Stimulated activated CD4-positive, alpha-beta T cell treated with anti-CD3 and anti-CD28 coated beads, Interleukin-12 subunit alpha, Interleukin-12 subunit beta, amount 100 ng/mL, for 4 hours (primary cell): ENCODE data around the gene COL23A1.
A peak's percentile ranks its signal among the peaks of the same experiment; 100 is the strongest.

ENCODE experiments used
- DNase-seq: peaks from one replicate; pipeline ENCODE4 v3.0.0-alpha.2; 2020

The COL23A1 gene

DNA sequence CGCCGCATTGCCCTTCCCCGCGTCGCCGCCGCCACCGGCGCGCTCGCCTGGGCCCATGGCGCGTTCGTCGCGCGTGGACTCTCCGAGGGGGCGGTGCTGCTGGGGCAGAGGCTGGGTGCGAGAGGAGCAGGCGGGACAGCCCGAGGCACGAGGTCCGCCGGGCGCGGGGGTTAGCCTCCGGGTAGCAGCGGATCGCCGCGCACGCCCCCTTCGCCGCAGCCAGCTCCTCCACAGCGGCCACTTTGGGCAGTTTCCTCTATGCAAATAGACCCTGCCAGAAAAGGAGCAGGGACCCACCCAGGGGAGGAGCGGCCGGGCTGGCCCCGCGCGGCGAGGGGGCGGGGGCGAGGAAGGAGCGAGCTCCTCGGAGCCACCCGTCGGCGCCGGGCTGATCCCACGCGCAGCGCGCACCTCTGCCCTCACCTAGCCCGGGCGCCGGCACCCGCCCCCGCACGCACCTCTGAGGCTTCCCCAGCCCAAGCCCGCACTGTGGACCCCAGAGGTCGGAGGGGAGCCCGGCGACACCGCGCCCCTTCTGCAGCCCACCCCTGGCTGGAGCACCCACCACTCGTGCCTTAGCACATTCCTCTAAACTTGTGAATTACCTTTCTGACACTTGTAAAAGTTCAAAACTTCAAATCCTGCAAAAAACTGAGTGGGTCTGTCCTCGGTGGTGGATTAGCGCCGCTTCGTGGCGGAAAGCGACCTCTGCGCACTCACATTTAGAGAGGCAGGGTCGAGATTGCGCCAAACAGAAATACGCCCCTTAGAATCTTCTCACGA lies at the start of gene COL23A1:
TSS of gene COL23A1 (minus strand) at position 253 of the 783 bp plus-strand sequence.
- DNase-seq: peak; percentile 18

DNA sequence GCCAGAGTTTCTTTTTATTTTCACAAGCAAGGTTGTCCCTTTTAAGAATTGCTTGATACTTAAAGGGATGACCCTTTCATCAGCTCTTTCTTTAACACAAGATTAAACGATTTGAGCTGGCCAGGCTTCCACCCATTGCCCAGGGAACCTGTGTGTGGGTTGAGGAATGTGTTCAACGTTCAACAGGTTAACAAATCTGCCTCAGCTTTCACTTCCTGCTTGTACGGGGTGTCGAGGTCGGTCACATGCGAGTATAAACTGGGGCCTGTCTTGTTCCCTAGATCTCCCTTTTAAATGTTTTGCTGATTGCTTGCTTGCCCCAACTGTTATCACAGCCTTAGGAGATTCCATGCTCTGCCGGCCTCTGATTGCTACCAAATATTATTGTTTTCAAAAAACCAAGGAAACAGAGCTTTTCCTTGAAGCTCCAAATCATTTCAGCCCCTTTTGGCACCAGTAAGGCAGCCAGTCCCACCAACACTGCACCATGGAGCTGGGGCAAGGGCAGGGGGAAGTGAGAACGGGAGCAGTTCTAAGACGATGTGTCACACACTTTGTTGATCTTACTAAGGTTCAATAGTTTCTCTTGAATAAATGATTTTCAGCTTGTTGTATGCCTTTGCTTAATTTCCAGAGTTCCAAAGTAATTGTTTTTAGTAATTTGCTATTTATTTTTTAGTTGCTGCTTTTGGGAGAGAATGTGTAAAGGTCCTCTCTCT lies 47.3 kb upstream of the COL23A1 start:
- DNase-seq: no peak

DNA sequence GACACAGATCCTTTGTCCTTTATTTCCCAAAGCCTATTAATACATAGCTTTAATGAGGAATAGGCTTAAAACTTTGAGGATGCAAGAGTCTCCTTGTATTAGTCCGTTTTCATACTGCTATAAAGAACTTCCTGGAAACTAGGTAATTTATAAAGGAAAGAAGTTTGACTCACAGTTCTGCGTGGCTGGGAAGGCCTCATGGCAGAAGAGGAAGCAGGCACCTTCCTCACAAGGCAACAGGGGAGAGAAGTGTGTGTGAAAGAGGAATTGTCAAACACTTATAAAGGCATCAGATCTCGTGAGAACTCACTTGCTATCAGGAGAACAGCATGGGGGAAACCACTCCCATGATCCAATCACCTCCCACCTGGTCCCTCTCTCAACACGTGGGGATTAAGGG lies 42.1 kb upstream of the COL23A1 start:
- DNase-seq: no peak

DNA sequence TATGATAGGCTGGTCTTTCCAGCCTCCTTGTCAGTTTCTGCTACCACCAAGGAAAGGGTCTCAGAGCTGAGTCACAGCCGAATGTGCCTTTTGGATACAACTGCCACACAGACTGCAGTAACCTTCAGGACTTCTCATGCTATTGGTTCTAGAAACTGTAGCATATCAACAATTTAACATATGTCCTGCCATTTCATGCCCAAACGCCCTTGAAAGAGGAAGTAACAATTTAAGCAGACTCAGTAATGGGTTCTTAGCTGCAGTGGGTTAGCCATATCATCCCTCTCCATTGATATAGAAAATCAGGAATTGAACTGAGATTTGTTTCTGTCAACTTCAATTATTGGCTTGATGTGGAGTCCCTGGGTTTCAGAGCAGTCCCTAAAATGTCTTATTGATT lies 40.8 kb upstream of the COL23A1 start:
- DNase-seq: no peak

DNA sequence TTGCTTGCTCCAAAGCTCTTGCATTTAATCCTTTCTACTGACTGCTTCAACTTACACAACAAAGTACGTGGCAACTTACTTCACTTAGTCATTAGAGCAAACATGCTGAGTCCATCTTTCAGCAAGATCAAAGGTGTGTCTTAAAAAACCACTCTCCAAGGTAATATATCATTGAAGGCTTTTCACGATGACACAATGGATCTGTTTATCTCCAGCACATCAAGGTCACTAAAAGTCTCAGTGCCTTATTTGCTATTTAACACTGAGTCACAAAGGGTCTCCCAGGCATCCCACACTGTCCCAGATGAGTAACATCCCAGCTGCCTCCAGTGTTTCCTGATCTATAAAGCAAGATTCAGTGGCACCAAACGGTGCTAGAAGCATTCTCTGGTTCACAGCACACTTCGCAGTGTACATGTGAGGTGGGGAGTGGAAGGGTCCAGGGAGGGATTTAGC lies 40.3 kb upstream of the COL23A1 start:
- no peak for DNase-seq

DNA sequence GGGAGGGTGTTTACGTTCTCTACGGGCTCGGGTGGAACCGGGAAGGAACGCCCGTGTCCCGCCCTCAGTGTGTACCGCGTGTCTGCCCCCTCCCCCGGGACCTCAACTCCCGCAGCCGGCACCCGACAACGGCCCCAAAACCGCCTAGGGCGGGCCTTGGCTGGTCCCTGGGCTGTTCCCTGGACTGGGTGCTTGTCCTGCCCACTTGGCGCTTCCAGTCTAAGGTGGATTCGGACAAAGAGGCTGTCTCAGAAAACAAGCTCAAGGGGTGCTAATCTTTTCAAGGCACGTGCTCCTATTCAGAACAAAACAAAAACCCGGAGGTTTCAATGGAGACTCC lies 37.0 kb upstream of the COL23A1 start:
- no peak for DNase-seq

DNA sequence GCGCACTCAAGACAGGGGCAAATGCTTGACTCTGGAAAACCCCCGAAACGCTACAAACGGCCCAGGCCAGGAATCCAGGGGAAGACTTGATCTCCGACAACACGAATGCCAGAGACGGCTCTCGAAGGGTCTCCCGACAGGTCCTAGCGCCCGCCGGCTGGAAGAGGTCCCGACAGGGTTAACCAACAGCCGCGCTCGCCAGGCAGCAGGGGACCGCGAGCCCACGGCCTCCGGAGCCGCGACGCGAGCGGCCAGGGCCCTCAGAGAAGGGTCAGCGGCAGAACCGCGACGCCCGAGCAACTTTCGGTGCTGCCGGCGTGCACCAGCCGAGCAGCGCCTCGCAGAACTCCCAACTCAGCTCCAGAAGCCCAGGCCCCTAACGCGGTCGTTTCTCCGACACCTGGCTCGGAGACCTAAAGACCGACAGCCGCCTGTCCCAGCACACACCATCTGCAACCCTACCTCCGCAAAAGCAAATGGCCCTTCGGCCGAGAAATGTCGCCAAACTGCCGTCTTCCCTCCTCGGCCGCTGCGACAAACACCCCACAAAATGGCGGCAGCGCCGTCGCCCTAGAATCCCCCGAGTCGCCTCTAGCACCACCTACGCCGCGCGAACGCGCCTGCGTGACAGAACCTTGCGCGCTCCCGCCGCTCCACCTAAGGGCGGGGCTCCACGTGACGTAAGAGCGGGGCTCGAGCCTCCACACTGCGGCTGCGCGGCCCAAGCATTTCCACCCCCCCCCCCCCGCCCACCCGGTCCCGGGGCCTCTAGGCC lies 36.5 kb upstream of the COL23A1 start, which contains the start of gene CLK4:
TSS of gene CLK4 (minus strand) at position 567 of the 775 bp plus-strand sequence. CDS start 3,634 bp downstream, outside the sequence.
- peak; percentile 98 for DNase-seq

DNA sequence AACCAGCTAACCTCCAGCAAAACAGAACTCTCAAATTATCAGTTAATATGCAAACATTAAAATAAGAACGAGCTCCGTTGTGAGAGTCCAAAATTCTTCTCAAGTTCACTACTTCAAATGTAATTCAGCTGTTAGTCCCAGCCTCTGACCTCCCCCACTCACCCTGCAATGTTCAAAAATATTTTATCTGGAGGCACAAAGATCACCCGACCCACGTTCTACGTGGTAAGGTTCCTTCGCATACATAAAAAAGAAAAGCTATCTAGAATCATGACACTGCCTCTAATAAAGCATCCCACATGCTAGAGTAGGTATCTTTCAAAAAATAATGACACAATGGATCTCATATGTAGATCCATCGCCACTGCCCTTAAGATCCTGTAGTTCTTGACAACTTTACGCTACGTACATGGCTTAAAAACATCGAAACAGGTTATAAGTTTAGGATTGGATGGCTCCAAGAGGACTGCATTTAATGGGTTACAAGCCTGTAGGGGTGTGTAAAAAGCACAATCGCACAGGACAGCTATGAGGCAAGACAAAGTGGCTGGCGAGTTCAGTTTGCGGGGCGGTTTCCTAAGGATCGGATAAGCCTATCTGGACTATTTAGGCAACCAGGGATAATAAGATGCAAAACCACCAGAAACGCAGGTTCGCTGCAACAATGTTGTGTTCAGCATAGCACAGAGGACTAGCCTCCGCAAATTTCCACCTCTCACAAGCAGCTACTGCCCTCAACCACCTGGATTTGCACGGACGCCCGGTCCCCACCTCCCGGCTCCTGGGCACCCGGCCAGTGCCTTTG lies 35.7 kb upstream of the COL23A1 start:
- DNase-seq: no peak

DNA sequence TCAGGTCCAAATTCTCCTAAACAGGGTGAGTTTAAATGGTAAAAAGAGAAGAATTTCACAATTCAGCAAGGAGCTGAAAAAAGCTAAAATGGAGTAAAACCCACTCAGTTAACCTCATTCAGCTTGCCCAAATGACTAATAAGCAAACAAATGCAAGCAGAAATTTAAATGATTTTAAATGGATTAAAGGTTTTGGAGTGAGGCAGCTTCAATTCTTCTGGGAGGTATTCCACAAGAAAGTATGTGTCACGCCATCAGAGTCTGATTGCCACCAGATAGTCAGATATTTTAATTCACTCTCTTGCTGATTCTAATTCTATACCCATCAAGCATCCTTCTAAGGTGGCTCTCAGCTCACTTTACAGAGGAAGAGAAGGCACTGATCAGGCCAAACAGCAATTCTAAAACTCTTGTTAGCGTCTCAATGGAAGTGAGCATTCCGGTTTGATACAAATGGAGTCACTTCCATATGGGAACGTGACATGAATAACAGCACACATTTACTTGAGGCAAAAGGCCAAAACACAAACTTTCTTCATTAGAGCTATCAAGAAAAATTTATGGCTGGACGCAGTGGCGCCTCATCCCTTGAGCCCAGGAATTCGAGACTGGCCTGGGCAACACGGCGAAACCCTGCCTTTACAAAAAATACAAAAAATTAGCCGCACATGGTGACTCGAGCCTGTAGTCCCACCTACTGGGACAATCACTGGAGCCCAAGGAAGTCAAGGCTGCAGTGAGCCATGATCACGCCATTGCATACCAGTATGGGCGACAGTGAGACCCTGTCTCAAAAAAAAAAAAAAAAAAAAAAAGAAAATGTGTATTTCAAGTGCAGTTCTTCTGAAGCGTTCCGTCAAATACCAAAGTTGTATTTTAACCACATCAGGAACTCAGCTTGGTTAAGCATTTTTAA lies 34.7 kb upstream of the COL23A1 start:
- no peak for DNase-seq

DNA sequence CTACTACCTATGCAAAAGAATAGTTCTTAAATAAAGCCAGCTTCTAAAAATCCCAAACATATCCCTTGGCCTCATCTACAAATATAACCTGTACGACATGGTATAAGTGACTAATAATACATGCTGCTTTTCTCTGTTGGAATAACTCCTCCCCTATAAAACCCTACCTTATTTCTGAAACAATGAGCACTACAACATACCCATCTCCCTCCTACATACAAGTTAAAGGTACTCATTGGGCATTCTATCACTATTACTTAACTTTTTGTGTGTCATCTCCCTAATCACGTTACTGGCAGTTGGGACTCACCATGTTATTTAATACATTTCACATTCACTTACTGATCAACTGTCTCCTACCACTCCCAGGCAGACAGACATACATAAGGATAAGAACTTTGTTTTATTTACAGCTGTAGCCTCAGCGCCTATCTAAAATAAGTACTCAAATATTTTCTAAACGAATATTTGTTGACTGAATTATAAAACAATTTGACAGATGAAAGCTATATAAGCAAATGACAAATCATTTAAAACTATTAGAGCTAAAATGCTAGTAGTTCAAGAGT lies 32.6 kb upstream of the COL23A1 start:
- no peak for DNase-seq

DNA sequence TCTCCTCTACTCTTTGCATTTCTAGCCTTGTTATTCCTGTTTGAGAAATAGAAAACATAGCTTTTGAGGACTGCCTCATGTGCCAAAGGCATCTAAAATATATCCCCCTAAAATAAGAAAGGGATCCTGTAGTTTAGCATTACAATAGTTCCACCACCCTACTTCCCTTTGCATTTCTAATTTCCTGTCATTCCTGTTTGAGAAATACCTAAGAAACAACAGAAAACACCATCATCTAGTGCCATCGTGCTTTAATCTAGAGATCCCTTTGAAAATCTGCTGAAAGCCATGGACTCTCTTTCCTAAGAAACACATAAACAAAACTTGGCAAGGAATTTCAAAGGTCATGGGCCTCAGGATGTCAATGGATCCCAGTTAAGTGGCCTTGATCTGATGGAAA lies 29.2 kb upstream of the COL23A1 start:
- DNase-seq: no peak

DNA sequence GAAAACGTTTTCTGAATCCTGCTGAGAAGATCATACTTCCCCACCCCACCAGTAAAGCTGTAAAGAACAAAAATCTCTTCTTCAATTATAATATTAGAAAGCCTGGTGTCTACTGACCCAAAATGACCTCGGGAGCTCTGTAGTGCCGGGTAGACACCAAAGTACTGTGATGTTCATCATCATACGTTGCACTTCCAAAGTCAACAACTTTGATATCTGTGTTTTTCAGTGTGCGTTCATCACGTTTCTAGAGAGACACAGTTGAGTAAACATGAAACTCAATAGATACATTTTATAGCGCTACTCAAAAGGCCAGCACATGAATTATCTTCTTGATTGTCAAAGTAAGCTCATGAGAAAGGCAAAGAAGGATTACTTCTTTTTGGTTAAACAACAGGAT lies 22.1 kb upstream of the COL23A1 start:
- no peak for DNase-seq

DNA sequence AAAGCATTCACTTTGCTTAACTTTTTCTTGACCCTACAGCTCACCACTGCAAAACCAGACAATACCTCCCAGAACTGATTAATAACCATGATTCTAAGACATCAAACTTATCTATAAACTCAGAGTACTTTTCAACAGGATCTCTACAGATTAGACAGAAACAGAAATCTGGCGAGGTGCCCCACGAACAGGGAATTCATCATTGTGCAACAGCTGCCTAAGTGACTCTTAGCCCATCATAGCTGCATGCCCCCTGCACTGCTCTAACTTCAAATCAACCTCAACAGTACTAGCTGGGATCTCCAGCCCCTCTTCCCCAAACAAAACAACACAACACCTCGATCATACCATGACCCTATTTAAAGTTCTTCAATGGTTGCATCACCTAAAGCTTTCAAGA lies 16.1 kb upstream of the COL23A1 start:
- no peak for DNase-seq

DNA sequence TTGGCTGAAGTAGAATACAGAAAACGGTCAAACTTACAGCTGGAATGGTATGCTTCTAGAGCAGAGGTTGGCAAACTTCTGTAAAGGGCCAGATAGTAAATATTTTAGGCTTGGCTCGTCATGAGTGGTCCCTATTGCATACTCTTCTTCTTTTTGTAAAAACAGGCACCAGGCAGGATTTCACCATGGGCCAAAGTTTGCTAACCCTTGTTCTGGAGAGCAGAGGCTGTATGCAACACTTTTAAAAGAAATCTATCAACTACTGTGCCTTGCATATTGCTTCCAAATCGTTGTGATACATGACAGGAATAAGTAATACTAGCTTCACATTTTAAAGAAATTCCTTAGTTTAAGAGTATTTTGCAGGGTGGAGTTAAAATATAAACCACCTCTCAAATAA lies 15.6 kb upstream of the COL23A1 start:
- no peak for DNase-seq

DNA sequence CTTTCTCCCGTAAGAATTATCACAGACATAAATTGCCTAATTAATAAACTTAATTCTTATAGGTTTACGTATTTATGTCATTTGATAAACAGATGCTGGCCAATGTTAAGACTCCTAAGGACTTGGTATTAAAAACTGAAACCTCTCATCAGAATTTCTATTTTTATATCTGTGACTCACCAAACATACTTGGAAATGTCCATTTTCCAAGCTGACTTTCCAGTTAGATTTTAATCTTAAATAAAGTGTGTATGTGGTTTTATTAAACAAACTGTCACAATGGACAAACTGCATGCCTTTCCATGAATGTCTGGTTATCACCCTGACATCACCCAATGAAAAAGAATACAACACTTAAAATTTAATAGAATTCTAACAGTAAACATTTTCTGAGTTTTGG lies 12.6 kb upstream of the COL23A1 start:
- no peak for DNase-seq

DNA sequence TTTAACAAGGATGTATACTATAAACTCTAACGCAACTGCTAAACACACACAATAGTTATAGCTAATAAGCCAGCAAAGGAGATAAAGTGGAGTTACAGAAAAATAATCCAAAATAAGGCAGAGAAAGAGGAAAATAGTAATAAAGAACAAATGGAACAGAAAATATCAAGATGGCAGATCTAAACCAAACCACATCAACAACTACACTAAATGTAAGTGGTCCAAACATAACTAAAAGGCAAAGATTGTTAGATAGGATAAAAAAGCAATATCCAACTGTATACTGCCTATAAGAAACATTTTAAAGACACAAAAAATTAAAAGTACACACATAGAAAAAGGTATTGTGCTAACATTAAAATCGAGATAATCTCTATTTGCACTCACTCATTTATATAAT lies 5.6 kb upstream of the COL23A1 start:
- DNase-seq: no peak

DNA sequence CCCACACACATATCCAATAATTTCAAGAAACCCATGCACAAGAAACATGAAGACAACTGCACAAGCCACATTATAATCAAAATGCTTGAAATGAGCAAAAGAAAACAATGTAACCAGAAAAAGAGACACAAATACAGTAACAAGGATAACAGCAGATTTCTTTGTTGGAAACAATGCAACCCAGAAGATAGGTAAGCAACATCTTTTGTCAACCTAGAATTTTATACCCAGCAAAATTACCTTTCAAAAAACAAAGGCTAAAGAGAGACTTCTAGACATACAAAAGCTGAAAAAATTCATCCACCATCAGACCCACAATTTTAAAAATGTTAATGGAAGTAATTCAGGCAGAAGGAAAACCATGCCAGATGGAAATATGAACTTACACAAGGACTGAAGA lies 5.0 kb upstream of the COL23A1 start:
- no peak for DNase-seq

DNA sequence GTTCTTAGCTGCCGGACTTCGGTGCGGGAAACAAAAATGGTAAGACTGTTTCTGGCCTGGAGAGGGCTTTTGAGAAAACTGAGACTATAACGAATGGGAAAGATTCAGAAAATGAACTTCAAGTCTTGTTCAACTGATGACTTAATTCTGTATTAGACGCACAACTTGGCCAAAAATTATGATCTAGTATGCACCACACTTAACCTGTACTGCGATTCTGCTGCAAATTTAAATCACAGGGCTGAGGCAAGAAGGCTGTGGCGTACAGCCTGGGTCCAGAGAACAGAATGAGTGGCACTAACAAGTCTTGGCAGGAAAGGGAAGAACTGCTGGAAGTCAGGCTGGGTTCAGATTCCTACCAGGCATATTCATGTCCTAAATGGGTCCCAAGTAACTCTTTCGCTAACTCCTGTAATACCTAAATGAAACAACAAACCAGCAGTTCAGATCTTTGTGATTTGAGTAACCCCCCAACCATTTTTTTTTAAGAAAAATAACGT lies 781 bp upstream of the COL23A1 start:
- DNase-seq: no peak

DNA sequence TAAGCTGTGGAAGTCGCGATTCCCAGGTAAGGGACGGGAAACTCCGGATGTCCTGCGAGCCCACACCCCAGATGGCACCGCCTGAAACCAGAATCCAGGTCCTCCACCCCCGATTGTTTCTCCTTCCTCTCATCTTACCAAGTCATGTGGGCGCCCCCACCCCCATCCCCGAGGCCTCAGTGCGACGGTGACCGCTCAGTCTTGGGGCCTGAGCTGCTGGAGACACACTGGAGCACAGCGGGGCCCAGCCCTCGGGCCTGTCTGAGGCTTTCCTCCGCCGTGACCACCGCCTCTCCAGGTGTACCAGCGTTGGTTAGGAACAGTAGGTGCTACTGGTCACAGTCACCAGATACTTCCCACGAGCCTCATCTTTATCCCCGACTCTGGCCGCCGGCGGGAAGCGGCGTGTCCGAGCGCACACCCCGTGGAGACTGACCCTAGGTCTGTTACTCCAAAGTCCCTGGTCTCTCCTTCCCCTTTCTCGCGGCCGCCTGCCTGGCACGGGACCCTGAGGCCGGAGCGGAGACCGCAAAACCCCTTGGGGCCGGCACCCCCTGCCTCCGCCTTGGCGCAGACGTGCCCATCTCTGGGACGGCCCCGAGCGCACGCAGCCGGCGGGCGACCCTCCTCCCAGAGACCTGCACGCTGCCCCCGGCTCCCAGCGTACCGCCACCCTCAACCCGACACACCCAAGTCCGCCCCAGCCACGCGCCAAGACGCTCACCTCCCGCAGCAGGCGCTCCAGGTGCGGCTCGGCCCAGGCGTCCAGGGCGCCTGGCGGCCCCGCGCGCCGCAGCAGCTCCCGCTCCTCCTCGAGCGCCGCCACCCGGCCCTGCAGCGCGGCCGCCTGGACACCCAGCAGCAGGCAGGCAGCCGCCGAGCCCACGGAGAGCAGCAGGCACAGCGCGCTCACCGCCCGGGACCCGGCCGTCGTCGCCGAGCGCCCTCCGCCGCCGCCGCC lies 733 bp downstream of the COL23A1 start:
- no peak for DNase-seq

DNA sequence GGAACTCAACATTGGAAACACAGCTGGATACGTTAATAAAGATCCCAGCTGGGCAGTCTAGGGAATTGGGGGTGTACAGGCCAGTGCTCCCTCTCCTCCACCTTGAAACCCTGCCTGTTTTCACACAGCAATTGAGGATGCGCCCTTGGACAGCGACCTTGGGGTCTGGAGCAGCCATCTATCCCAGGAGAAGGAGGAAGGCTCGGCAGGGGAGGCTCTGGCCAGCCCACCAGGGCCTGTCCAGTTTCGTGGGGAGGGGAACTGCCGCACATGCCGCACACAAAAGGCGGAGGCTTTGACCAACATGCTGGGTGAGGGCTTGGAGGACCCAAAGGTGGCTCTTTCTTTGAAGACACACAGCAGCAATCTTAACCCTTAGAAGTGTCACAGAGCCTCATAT lies 1.4 kb downstream of the COL23A1 start:
- no peak for DNase-seq
